ENCODE measurements around the gene FREM2. TPM values are rescaled to one million over a fixed set of nuclear protein-coding genes. Genes with fewer than 3 reads are reported as not detected.

Gene FREM2
- total RNA-seq, 3 donors from 2014 or later (not counting 1 experiment from before 2014, with no cell fraction given): not detected

DNA sequence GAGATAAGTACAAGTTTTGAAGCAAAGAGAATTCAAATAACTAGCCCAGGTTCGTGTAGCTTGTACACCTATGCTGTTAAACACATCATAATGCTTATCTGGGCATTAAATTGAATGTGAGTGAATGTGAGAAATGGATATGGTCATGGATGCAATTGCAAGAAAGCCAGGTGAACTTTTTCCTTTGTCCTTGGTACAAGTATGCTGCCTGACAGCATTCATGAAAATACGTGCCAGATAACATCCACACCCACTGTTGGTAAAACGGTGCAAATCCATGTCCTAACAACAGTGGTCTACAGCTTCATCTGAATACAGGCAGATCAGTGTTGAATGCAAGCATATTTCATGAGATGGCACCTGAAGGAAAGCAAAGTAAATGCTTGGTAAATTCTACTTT is 181.5 kb downstream of the FREM2 start:
- peaks cover 0 to 4% of the 10 kb centered on the region in 2 donors for H3K9me3 Mint-ChIP-seq
- H3K27me3 Mint-ChIP-seq (ENCODE audit: low read depth in 2 of 2): no peaks in the 10 kb centered on the region
- H3K27ac Mint-ChIP-seq: no peak overlapping the region
- Histone ChIP-seq H3K4me3 (ENCODE audit: low read length) (no peak overlapping the region), H3K36me3 (ENCODE audit: control insufficient read depth, insufficient read depth, low read length) (no peaks in the 10 kb centered on the region), H3K27ac (ENCODE audit: low read length) (no peak overlapping the region), H3K9me3 (ENCODE audit: control insufficient read depth, insufficient read depth, low read length) (no peaks in the 10 kb centered on the region), H3K4me1 (ENCODE audit: control insufficient read depth, insufficient read depth, low read length) (no peaks in the 10 kb centered on the region), H3K27me3 (ENCODE audit: control insufficient read depth, insufficient read depth, low read length) (no peaks in the 10 kb centered on the region)
- DNase-seq: no peak
- no peak for TF ChIP-seq CTCF (IDR thresholded peaks at IDR 0.05)
- no peak for ATAC-seq
- no peak overlapping the region for H3K4me3 Mint-ChIP-seq
- H3K4me1 Mint-ChIP-seq: no peaks in the 10 kb centered on the region
- peaks cover 5% of the 10 kb centered on the region for H3K36me3 Mint-ChIP-seq
- 63% methylated on average over 3 of the region's 3 CpGs for WGBS (ENCODE audit: insufficient coverage)
- intact Hi-C loops (cut with micrococcal nuclease): no loop called here

DNA sequence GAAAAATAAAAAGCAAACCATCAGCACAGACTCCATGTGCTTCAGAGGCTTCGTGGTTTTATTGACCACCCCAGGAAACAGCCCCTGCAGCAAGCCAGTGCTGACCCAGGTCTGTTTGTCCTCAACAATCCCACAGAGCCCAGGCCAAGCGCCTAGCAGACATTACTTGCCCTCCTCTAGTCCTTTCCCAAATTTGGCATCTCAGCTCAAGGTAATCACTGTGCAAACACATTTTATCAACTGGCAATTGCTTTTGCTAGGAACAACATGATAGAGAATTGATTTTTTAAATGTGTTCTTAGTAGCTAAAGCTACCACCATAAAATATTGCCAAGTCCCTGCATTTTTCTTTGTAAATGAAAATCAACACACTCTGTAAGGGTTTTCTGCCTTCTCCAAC is 182.0 kb downstream of the FREM2 start:
- H3K27ac ChIP-seq (ENCODE audit: low read length): no peak overlapping the region
- peaks cover 5% of the 10 kb centered on the region for H3K36me3 Mint-ChIP-seq
- H3K27me3 ChIP-seq (ENCODE audit: control insufficient read depth, insufficient read depth, low read length): no peaks in the 10 kb centered on the region
- intact Hi-C loops (cut with micrococcal nuclease): no loop called here
- 61% methylated on average over 2 of the region's 2 CpGs for WGBS (ENCODE audit: insufficient coverage)
- no peak for DNase-seq
- H3K4me3 Mint-ChIP-seq: no peak overlapping the region
- H3K4me1 ChIP-seq (ENCODE audit: control insufficient read depth, insufficient read depth, low read length): no peaks in the 10 kb centered on the region
- H3K36me3 ChIP-seq (ENCODE audit: control insufficient read depth, insufficient read depth, low read length): no peaks in the 10 kb centered on the region
- no peaks in the 10 kb centered on the region for H3K4me1 Mint-ChIP-seq
- no peaks in the 10 kb centered on the region for H3K9me3 ChIP-seq (ENCODE audit: control insufficient read depth, insufficient read depth, low read length)
- no peak for TF ChIP-seq CTCF (IDR thresholded peaks at IDR 0.05)
- no peak overlapping the region for H3K27ac Mint-ChIP-seq
- H3K4me3 ChIP-seq (ENCODE audit: low read length): no peak overlapping the region
- ATAC-seq: no peak
- H3K27me3 Mint-ChIP-seq (ENCODE audit: low read depth in 2 of 2): no peaks in the 10 kb centered on the region
- H3K9me3 Mint-ChIP-seq: peaks cover 0 to 4% of the 10 kb centered on the region in 2 donors

DNA sequence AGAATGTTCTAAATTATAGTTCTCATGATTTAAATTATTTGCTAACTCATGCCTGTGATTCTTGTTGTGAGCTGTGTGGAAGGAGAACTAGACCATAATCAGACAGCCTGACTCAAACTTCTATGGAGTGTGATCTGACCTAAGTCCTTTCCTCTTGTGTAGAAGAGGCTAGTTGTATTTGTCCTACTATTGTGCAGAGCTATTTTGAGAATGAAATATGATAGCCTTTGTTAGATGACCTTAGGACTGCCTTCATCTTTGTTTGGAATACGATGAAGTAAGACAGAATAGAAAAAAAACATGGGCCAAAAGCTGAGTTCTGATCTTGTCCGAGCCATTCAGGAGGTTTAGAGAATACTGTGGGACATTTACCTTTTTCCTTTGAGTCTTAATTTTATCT is 184.4 kb downstream of the FREM2 start:
- no peak for ATAC-seq
- Mint-ChIP-seq H3K9me3 (peaks cover 0 to 2% of the 10 kb centered on the region in 2 donors), H3K27me3 (ENCODE audit: low read depth in 2 of 2) (no peaks in the 10 kb centered on the region), H3K36me3 (peaks cover 5% of the 10 kb centered on the region), H3K27ac (no peak overlapping the region), H3K4me3 (no peak overlapping the region), H3K4me1 (no peaks in the 10 kb centered on the region)
- DNase-seq: no peak
- Histone ChIP-seq H3K4me1 (ENCODE audit: control insufficient read depth, insufficient read depth, low read length) (no peaks in the 10 kb centered on the region), H3K36me3 (ENCODE audit: control insufficient read depth, insufficient read depth, low read length) (no peaks in the 10 kb centered on the region), H3K27me3 (ENCODE audit: control insufficient read depth, insufficient read depth, low read length) (no peaks in the 10 kb centered on the region), H3K27ac (ENCODE audit: low read length) (no peak overlapping the region), H3K9me3 (ENCODE audit: control insufficient read depth, insufficient read depth, low read length) (no peaks in the 10 kb centered on the region), H3K4me3 (ENCODE audit: low read length) (no peak overlapping the region)
- no peak for TF ChIP-seq CTCF (IDR thresholded peaks at IDR 0.05)
- intact Hi-C loops (cut with micrococcal nuclease): no loop called here
- WGBS (ENCODE audit: insufficient coverage): 42% methylated on average over 2 of the region's 2 CpGs

DNA sequence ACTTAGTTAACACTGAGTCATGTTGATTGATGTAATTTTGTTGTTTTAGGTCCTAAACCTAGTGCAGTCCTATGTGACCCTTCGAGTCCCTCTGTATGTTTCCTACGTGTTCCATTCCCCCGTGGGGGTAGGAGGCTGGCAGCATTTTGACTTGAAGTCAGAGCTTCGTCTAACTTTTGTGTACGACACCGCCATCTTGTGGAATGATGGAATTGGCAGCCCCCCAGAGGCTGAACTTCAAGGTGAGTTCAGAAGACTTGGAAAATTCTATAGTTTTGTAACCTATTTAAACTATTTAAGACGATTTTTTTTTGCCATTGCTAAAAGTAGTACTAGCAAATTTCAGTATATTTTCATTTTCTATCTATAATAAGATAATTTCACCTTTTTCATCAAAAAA is 185.8 kb downstream of the FREM2 start:
- no peaks in the 10 kb centered on the region for H3K4me1 ChIP-seq (ENCODE audit: control insufficient read depth, insufficient read depth, low read length)
- no peak for TF ChIP-seq CTCF (IDR thresholded peaks at IDR 0.05)
- H3K4me3 Mint-ChIP-seq: no peak overlapping the region
- ATAC-seq (no peak), DNase-seq (peak in 1 of 2 donors; percentile 44)
- H3K27me3 Mint-ChIP-seq (ENCODE audit: low read depth in 2 of 2): no peaks in the 10 kb centered on the region
- H3K36me3 Mint-ChIP-seq: no peaks in the 10 kb centered on the region
- intact Hi-C loops (cut with micrococcal nuclease): no loop called here
- H3K4me1 Mint-ChIP-seq: no peaks in the 10 kb centered on the region
- 15% methylated on average over 6 of the region's 7 CpGs for WGBS (ENCODE audit: insufficient coverage)
- no peaks in the 10 kb centered on the region for H3K36me3 ChIP-seq (ENCODE audit: control insufficient read depth, insufficient read depth, low read length)
- peaks cover 0 to 2% of the 10 kb centered on the region in 2 donors for H3K9me3 Mint-ChIP-seq
- H3K27ac ChIP-seq (ENCODE audit: low read length): no peak overlapping the region
- H3K27me3 ChIP-seq (ENCODE audit: control insufficient read depth, insufficient read depth, low read length): no peaks in the 10 kb centered on the region
- no peaks in the 10 kb centered on the region for H3K9me3 ChIP-seq (ENCODE audit: control insufficient read depth, insufficient read depth, low read length)
- H3K4me3 ChIP-seq (ENCODE audit: low read length): no peak overlapping the region
- no peak overlapping the region for H3K27ac Mint-ChIP-seq

Measured in natural killer cell (primary cell).